Stomach smooth muscle (tissue), 2 donors: Measurements from ENCODE around the gene DIS3L2.
"Not testable (repeated sequence)": the region's sequence is repeated elsewhere in the genome, so short reads cannot be mapped to it uniquely, and the experiment has no call there.

Source experiments
- H3K27ac ChIP-seq: one replicate; pipeline ENCODE4 v1.7.0; 2013; ENCODE audit warnings: mild to moderate bottlenecking, low read length, inconsistent platforms
- H3K27me3 ChIP-seq, 2 donors: one replicate each; pipeline ENCODE4 v1.7.0; 2013; ENCODE audit warnings: low read length in 2 of 2; ENCODE audit not compliant: insufficient read depth in 2 of 2, control insufficient read depth in 1 of 2
- H3K36me3 ChIP-seq, 2 donors: one replicate each; pipeline ENCODE4 v1.7.0; 2013; ENCODE audit warnings: low read length in 2 of 2; ENCODE audit not compliant: control insufficient read depth in 2 of 2, insufficient read depth in 2 of 2
- H3K4me1 ChIP-seq: one replicate; pipeline ENCODE4 v1.7.0; 2013; ENCODE audit warnings: low read length; ENCODE audit not compliant: control insufficient read depth, insufficient read depth
- H3K4me3 ChIP-seq, 2 donors: one replicate each; pipeline ENCODE4 v1.7.0; 2013; ENCODE audit warnings: low read length in 2 of 2
- H3K9ac ChIP-seq, 2 donors: one replicate each; pipeline ENCODE4 v1.7.0; 2013; ENCODE audit warnings: low read length in 2 of 2, mild to moderate bottlenecking in 1 of 2
- H3K9me3 ChIP-seq, 2 donors: one replicate each; pipeline ENCODE4 v1.7.0; 2013; ENCODE audit warnings: low read length in 2 of 2; ENCODE audit not compliant: control insufficient read depth in 2 of 2
- donor health status: healthy.
- donor health status: Pancreatic carcinoma.

Gene DIS3L2

GRCh38 chr2:231939022-231939421 lies 22.5 kb upstream of the DIS3L2 start:
- H3K9ac ChIP-seq, result no peak overlapping the region
- no peaks in the 10 kb centered on the region for H3K36me3 ChIP-seq
- H3K27me3 ChIP-seq, result peaks cover 3 to 5% of the 10 kb centered on the region in 2 donors
- H3K4me3 ChIP-seq, result no peak overlapping the region
- H3K4me1 ChIP-seq, result no peaks in the 10 kb centered on the region
- H3K27ac ChIP-seq, result no peak overlapping the region
- no peaks in the 10 kb centered on the region for H3K9me3 ChIP-seq

- Histone ChIP-seq H3K27ac (no peak overlapping the region), H3K36me3 (no peaks in the 10 kb centered on the region), H3K9ac (no peak overlapping the region)
Measured at GRCh38 chr2:231940795-231941194, 20.7 kb upstream of the DIS3L2 start.

DNA sequence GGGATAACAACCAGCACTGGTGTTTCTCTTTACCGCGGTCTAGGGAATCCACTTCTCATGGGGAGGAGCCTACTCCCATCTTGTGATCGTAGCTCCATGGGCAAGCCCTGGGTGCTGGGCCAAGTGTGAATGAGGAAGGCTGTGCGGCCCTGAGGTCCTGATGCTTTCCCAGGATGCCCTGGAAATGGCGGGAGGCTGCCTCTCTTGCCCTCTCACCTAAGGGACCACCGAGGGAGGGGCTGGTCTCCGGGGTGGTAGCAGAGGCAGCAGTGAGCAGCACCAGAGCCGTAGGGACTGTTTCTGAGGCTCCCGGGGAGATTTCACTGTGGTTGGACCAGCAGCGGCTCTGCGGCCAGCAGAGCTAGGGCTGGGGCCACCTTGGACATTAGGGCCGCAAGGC lies 19.8 kb upstream of the DIS3L2 start:
- Histone ChIP-seq H3K27ac (no peak overlapping the region), H3K9me3 (no peaks in the 10 kb centered on the region)

More at GRCh38 chr2:231940795-231941194, 20.7 kb upstream of the DIS3L2 start:
- Histone ChIP-seq H3K9me3 (no peaks in the 10 kb centered on the region), H3K4me3 (no peak overlapping the region), H3K27me3 (peaks cover 3 to 5% of the 10 kb centered on the region in 2 donors), H3K4me1 (no peaks in the 10 kb centered on the region)

GRCh38 chr2:231942180-231942579 lies 19.3 kb upstream of the DIS3L2 start:
- Histone ChIP-seq H3K27me3 (peaks cover 3 to 5% of the 10 kb centered on the region in 2 donors), H3K4me1 (no peaks in the 10 kb centered on the region), H3K9ac (no peak overlapping the region), H3K4me3 (no peak overlapping the region), H3K27ac (no peak overlapping the region), H3K9me3 (no peaks in the 10 kb centered on the region), H3K36me3 (no peaks in the 10 kb centered on the region)

More for the DNA sequence above, 19.8 kb upstream of the DIS3L2 start:
- H3K36me3 ChIP-seq, result no peaks in the 10 kb centered on the region
- H3K4me1 ChIP-seq, result no peaks in the 10 kb centered on the region
- H3K9ac ChIP-seq, result no peak overlapping the region
- peaks cover 3 to 5% of the 10 kb centered on the region in 2 donors for H3K27me3 ChIP-seq
- H3K4me3 ChIP-seq, result no peak overlapping the region

DNA sequence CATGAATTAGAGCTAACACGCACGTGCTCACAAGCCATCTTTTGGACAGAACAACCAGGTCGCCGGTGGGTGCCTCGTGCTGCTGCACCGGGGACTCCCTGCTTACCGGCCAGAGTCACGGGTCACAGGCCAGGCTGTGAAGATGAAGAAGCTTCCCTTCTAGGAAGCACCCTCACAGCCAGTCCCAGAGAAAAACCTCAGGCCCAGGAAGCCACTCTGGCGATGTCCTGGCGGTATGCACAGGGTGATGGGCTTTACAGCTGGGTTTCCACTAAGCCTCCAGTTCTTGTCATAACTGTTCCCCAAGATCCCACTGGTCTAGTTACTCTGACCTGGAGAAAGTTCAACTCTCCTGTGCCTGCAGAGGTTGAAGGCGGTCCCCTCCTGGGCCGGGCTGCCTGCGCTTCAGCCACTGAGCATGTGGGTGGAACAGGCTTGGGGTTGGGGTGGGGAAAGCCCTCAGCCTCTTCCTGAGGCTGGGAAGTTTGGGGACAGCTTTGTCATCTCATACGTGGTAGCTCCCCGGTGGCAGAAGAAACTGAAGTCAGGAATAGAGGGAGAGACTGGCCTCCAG lies 15.2 kb upstream of the DIS3L2 start:
- no peaks in the 10 kb centered on the region for H3K9me3 ChIP-seq
- H3K9ac ChIP-seq, result no peak overlapping the region
- no peaks in the 10 kb centered on the region for H3K4me1 ChIP-seq
- H3K27ac ChIP-seq, result no peak overlapping the region
- H3K27me3 ChIP-seq, result peaks cover 0 to 4% of the 10 kb centered on the region in 2 donors
- no peaks in the 10 kb centered on the region for H3K36me3 ChIP-seq
- H3K4me3 ChIP-seq, result no peak overlapping the region

DNA sequence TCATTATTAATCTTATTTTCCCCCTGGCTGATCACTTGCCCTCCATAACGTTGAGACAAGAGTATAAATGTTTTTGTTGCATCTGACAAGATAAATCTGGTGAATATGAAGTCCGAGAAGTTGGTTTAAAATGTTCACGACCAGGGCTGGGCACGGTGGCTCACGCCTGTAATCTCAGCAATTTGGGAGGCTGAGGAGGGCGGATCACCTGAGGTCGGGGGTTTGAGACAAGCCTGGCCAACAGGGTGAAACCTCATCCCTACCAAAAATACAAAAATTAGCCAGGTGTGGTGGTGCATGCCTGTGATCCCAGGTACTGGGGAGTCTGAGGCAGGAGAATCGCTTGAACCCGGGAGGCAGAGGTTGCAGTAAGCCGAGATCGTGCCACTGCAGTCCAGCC lies 14.4 kb upstream of the DIS3L2 start:
- H3K9me3 ChIP-seq, H3K4me3 ChIP-seq: not testable (repeated sequence)

DNA sequence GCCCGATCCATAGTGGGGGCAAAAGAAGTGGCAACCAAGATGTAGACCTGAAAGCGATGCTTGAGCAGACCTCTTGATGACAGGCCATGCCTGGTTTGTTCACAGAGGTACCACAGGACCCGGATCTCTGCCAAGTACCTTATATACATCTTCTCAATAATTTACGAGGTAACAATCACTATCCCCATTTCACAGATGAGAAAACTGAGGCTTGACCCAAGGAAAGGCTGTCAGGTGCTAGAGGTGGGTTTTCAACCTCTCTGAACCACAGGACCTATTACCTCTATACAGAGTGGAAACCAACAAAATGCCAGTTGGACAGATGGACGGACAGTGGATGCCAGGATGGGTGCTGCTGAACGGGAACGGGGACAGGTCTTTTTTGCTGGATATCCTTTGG lies 13.8 kb upstream of the DIS3L2 start:
- Histone ChIP-seq H3K27me3 (peaks cover 0 to 4% of the 10 kb centered on the region in 2 donors), H3K4me3 (no peak overlapping the region), H3K9ac (no peak overlapping the region), H3K9me3 (no peaks in the 10 kb centered on the region), H3K4me1 (no peaks in the 10 kb centered on the region), H3K27ac (no peak overlapping the region), H3K36me3 (no peaks in the 10 kb centered on the region)

More for the DNA sequence above, 14.4 kb upstream of the DIS3L2 start:
- H3K36me3 ChIP-seq, H3K27ac ChIP-seq, H3K27me3 ChIP-seq, H3K4me1 ChIP-seq, H3K9ac ChIP-seq: not testable (repeated sequence)

- no peaks in the 10 kb centered on the region for H3K36me3 ChIP-seq
- no peak overlapping the region for H3K4me3 ChIP-seq
- H3K27me3 ChIP-seq, result peaks cover 0 to 4% of the 10 kb centered on the region in 2 donors
- no peak overlapping the region for H3K9ac ChIP-seq
- H3K27ac ChIP-seq, result no peak overlapping the region
- no peaks in the 10 kb centered on the region for H3K4me1 ChIP-seq
- H3K9me3 ChIP-seq, result no peaks in the 10 kb centered on the region
Measured at GRCh38 chr2:231951452-231952035, 10.0 kb upstream of the DIS3L2 start.

DNA sequence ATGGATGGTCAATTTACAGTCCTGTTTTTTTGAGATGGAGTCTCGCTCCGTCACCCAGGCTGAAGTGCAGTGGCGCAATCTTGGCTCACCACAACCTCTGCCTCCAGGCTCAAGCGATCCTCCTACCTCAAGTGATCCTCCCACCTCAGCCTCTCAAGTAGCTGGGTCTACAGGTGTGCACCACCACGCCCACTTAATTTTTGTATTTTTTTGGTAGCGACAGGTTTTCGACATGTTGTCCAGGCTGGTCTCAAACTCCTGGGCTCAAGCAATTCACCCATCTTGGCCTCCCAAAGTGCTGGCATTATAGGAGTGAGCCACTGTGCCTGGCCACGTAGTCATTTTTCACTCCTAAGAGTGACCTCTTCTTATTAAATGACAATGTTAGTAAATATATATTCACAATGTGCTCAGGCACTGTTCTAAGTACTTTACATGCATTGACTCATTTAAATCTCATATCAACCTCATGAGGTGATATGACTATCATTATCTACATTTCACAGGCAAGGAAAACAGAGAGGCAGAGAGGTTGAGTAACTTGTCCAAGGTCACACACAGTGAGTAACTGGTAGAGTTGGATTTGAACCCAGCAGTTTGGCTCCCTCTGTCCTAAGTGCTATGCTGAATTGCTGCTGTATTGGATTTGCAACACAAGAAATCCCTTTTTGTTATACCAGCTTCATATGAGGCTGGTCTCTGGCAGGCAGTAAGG lies 5.6 kb upstream of the DIS3L2 start:
- Histone ChIP-seq H3K9me3 (no peaks in the 10 kb centered on the region), H3K9ac (no peak overlapping the region), H3K4me1 (peaks cover 3% of the 10 kb centered on the region), H3K4me3 (no peak overlapping the region), H3K36me3 (no peaks in the 10 kb centered on the region), H3K27me3 (no peaks in the 10 kb centered on the region), H3K27ac (no peak overlapping the region)

DNA sequence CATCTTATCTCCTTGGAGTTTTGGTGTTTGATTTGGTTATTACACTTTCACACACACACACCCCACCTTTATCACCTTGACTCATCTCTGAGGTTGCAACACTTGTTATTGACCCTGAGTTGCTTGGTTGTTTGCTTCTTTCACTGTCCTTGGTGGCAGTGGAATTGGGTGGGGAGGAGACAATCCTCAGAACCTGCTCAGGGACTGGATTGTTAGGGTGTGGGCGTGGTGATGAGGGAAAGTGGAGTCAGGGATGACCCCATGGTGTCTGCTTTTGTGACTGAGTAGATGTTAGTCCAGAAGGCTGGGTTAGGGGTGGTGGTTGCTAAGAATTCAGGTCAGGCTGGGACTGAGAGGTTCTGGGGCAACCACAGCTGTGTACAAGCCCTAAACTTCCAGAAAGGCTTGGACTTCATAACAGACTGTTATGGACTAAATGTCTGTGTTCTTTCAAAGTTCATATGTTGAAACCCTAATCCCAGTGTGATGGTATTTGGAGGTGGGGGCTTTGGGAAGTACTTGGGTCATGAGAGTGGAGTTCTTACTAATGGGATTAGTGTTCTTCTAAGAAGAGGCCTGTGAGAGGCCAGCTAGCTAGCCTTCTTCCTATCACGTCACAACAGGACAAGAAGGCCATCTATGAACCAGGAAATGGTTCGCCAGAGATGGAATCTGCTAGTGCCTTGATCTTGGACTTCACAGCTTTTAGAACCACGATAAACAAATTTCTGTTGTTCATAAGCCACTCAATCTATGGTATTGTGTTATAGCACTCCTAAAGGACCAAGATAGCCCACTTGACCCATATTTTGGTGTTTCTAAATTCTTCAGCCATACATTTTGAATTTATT lies 3.4 kb upstream of the DIS3L2 start:
- Histone ChIP-seq H3K36me3 (no peaks in the 10 kb centered on the region), H3K9ac (no peak overlapping the region), H3K9me3 (no peaks in the 10 kb centered on the region), H3K4me3 (no peak overlapping the region), H3K4me1 (peaks cover 6% of the 10 kb centered on the region), H3K27ac (no peak overlapping the region), H3K27me3 (no peaks in the 10 kb centered on the region)
